Measurements from ENCODE around the gene CNTN2.

The CNTN2 gene

GRCh38 chr1:205028390-205028789 is 14.6 kb upstream of the CNTN2 start:
- no peak for TF ChIP-seq EZH2phosphoT487 (IDR thresholded peaks at IDR 0.05; ENCODE audit: low read length)
- TF ChIP-seq, protein P1, sequence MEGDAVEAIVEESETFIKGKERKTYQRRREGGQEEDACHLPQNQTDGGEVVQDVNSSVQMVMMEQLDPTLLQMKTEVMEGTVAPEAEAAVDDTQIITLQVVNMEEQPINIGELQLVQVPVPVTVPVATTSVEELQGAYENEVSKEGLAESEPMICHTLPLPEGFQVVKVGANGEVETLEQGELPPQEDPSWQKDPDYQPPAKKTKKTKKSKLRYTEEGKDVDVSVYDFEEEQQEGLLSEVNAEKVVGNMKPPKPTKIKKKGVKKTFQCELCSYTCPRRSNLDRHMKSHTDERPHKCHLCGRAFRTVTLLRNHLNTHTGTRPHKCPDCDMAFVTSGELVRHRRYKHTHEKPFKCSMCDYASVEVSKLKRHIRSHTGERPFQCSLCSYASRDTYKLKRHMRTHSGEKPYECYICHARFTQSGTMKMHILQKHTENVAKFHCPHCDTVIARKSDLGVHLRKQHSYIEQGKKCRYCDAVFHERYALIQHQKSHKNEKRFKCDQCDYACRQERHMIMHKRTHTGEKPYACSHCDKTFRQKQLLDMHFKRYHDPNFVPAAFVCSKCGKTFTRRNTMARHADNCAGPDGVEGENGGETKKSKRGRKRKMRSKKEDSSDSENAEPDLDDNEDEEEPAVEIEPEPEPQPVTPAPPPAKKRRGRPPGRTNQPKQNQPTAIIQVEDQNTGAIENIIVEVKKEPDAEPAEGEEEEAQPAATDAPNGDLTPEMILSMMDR (IDR thresholded peaks at IDR 0.05; ENCODE audit: low read length), result no peak
- no peak for TF ChIP-seq EZH2 (optimal IDR thresholded peaks at IDR 0.05; ENCODE audit: low read depth, low read length)
- no peaks in the 10 kb centered on the region for H3K9me2 ChIP-seq (replicated peaks; ENCODE audit: insufficient read depth, low read length)
- H3K4me3 ChIP-seq (ENCODE audit: low read length), result no peak overlapping the region
- H3K9me3 ChIP-seq (replicated peaks; ENCODE audit: insufficient read depth, low read length), result no peaks in the 10 kb centered on the region
- H3K4me1 ChIP-seq (ENCODE audit: low read length), result no peaks in the 10 kb centered on the region
- H4K20me1 ChIP-seq (ENCODE audit: insufficient read depth, low read length), result no peaks in the 10 kb centered on the region
- H3K79me2 ChIP-seq (ENCODE audit: low read length), result no peaks in the 10 kb centered on the region
- H3K4me2 ChIP-seq (ENCODE audit: low read depth, low read length), result no peak overlapping the region
- peaks cover 35% of the 10 kb centered on the region for H3K27me3 ChIP-seq (replicated peaks; ENCODE audit: insufficient read depth, low read length)
- no peaks in the 10 kb centered on the region for H3F3A ChIP-seq (ENCODE audit: insufficient read depth, low read length)
- no peak overlapping the region for H2AFZ ChIP-seq (ENCODE audit: low read length)
- no peak for DNase-seq
- H3K36me3 ChIP-seq (replicated peaks; ENCODE audit: insufficient read depth, low read length), result no peaks in the 10 kb centered on the region
- no peak overlapping the region for H3K27ac ChIP-seq (ENCODE audit: low read length)
- no peak overlapping the region for H3K9ac ChIP-seq (ENCODE audit: low read length)

DNA sequence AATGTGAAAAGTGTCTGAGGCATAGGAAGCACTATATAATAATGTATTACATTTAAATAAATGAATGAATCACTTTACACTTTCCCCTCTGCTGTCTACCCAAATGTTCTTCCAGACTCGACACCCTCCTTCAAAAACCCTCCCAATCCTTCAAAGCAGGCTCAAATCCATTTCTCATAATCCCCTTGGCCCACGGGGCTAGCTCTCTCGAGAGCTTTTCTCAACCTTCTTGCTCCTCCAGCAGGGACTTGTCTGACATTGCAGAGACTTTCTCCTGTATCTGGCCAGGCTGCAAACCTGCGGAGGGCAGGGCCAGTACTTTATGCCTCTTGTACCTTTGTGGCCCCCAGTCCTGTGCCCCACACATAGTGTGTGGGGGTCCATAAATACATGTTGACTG is 14.1 kb upstream of the CNTN2 start:
- no peak for TF ChIP-seq EZH2phosphoT487 (IDR thresholded peaks at IDR 0.05; ENCODE audit: low read length)
- TF ChIP-seq EZH2 (optimal IDR thresholded peaks at IDR 0.05; ENCODE audit: low read depth, low read length), result no peak
- TF ChIP-seq, protein P1 (IDR thresholded peaks at IDR 0.05; ENCODE audit: low read length), result no peak
- H3K9me3 ChIP-seq (replicated peaks; ENCODE audit: insufficient read depth, low read length), result no peaks in the 10 kb centered on the region
- H3K27ac ChIP-seq (ENCODE audit: low read length), result no peak overlapping the region
- H3K27me3 ChIP-seq (replicated peaks; ENCODE audit: insufficient read depth, low read length), result peaks cover 35% of the 10 kb centered on the region
- H3F3A ChIP-seq (ENCODE audit: insufficient read depth, low read length), result no peaks in the 10 kb centered on the region
- H4K20me1 ChIP-seq (ENCODE audit: insufficient read depth, low read length), result no peaks in the 10 kb centered on the region
- no peak overlapping the region for H2AFZ ChIP-seq (ENCODE audit: low read length)
- no peaks in the 10 kb centered on the region for H3K9me2 ChIP-seq (replicated peaks; ENCODE audit: insufficient read depth, low read length)
- no peak overlapping the region for H3K4me3 ChIP-seq (ENCODE audit: low read length)
- H3K36me3 ChIP-seq (replicated peaks; ENCODE audit: insufficient read depth, low read length), result no peaks in the 10 kb centered on the region
- no peak overlapping the region for H3K9ac ChIP-seq (ENCODE audit: low read length)
- H3K4me2 ChIP-seq (ENCODE audit: low read depth, low read length), result no peak overlapping the region
- H3K4me1 ChIP-seq (ENCODE audit: low read length), result no peaks in the 10 kb centered on the region
- no peak for DNase-seq
- no peaks in the 10 kb centered on the region for H3K79me2 ChIP-seq (ENCODE audit: low read length)

GRCh38 chr1:205030241-205030640 is 12.8 kb upstream of the CNTN2 start:
- no peaks in the 10 kb centered on the region for H3K79me2 ChIP-seq (ENCODE audit: low read length)
- H3K36me3 ChIP-seq (replicated peaks; ENCODE audit: insufficient read depth, low read length), result no peaks in the 10 kb centered on the region
- TF ChIP-seq EZH2 (optimal IDR thresholded peaks at IDR 0.05; ENCODE audit: low read depth, low read length) (no peak), EZH2phosphoT487 (IDR thresholded peaks at IDR 0.05; ENCODE audit: low read length) (no peak)
- TF ChIP-seq, protein P1 (IDR thresholded peaks at IDR 0.05; ENCODE audit: low read length), result no peak
- no peak for DNase-seq
- no peak overlapping the region for H3K9ac ChIP-seq (ENCODE audit: low read length)
- peaks cover 35% of the 10 kb centered on the region for H3K27me3 ChIP-seq (replicated peaks; ENCODE audit: insufficient read depth, low read length)
- H3K9me2 ChIP-seq (replicated peaks; ENCODE audit: insufficient read depth, low read length), result no peaks in the 10 kb centered on the region
- no peaks in the 10 kb centered on the region for H3F3A ChIP-seq (ENCODE audit: insufficient read depth, low read length)
- H3K4me1 ChIP-seq (ENCODE audit: low read length), result no peaks in the 10 kb centered on the region
- no peaks in the 10 kb centered on the region for H4K20me1 ChIP-seq (ENCODE audit: insufficient read depth, low read length)
- no peak overlapping the region for H3K4me3 ChIP-seq (ENCODE audit: low read length)
- no peak overlapping the region for H3K27ac ChIP-seq (ENCODE audit: low read length)
- H2AFZ ChIP-seq (ENCODE audit: low read length), result no peak overlapping the region
- H3K9me3 ChIP-seq (replicated peaks; ENCODE audit: insufficient read depth, low read length), result no peaks in the 10 kb centered on the region
- no peak overlapping the region for H3K4me2 ChIP-seq (ENCODE audit: low read depth, low read length)

All from MM.1S (cell line).